ENCODE measurements around the gene MGAT4A. TPM values are rescaled to one million over a fixed set of nuclear protein-coding genes. Genes with fewer than 3 reads are reported as not detected.

MGAT4A gene
- total RNA-seq, 2 experiments from 2014 or later, result 10.1 to 15.4 TPM

GRCh38 chr2:98713332-98714015, 17.5 kb downstream of the MGAT4A start:
- TF ChIP-seq EZH2phosphoT487 (IDR thresholded peaks at IDR 0.05; ENCODE audit: borderline replicate concordance, low read depth, low read length), result no peak
- no peak for TF ChIP-seq CTCF (conservative IDR thresholded peaks at IDR 0.05; ENCODE audit: low read length)

GRCh38 chr2:98712145-98712544, 18.8 kb downstream of the MGAT4A start:
- intact Hi-C loops (cut with micrococcal nuclease; ENCODE audit: unreplicated experiment), result no loop called here
- Histone ChIP-seq H3K4me2 (ENCODE audit: low read length) (no peak overlapping the region), H3K4me3 (ENCODE audit: low read depth, low read length, poor library complexity, severe bottlenecking) (no peak overlapping the region), H3K4me1 (ENCODE audit: insufficient read depth, low read length, poor library complexity, severe bottlenecking) (peaks cover 17% of the 10 kb centered on the region), H3K79me2 (ENCODE audit: insufficient read depth, low read depth, low read length) (no peaks in the 10 kb centered on the region), H3K27ac (ENCODE audit: low read depth, low read length, poor library complexity, severe bottlenecking) (no peak overlapping the region), H2AFZ (ENCODE audit: low read length) (no peak overlapping the region), H4K20me1 (ENCODE audit: insufficient read depth, low read length) (peaks cover 4% of the 10 kb centered on the region; the same call in 1 of the 2 replicates), H3K9me3 (ENCODE audit: low read length) (no peaks in the 10 kb centered on the region), H3K36me3 (ENCODE audit: insufficient read depth, low read length) (no peaks in the 10 kb centered on the region), H3K9me2 (ENCODE audit: insufficient read depth, low read length) (no peaks in the 10 kb centered on the region)
- DNase-seq (ENCODE audit: low spot score), result no peak
- no TSS peak for BruUV-seq (replicated peaks)
- CTCF ChIA-PET (ENCODE audit: unreplicated experiment), result no interaction called here
- POLR2A ChIA-PET, result interaction anchor here (0.7 to 1.0 kb wide), 3 partner anchors 11 to 23 kb away, joined by 3 read pairs; no protein-coding TSS in a partner anchor
- TF ChIP-seq EZH2phosphoT487 (IDR thresholded peaks at IDR 0.05; ENCODE audit: borderline replicate concordance, low read depth, low read length), result no peak
- no peak for TF ChIP-seq CTCF (conservative IDR thresholded peaks at IDR 0.05; ENCODE audit: low read length)

More at GRCh38 chr2:98713332-98714015, 17.5 kb downstream of the MGAT4A start:
- no peak overlapping the region for H3K27ac ChIP-seq (ENCODE audit: low read depth, low read length, poor library complexity, severe bottlenecking)
- peak overlapping the region; percentile 37 for H3K4me2 ChIP-seq (ENCODE audit: low read length)
- H4K20me1 ChIP-seq (ENCODE audit: insufficient read depth, low read length), result no peaks in the 10 kb centered on the region
- intact Hi-C loops (cut with micrococcal nuclease; ENCODE audit: unreplicated experiment), result no loop called here
- ChIA-PET CTCF (ENCODE audit: unreplicated experiment) (no interaction called here), POLR2A (no interaction called here)
- H3K4me3 ChIP-seq (ENCODE audit: low read depth, low read length, poor library complexity, severe bottlenecking), result no peak overlapping the region
- H3K79me2 ChIP-seq (ENCODE audit: insufficient read depth, low read depth, low read length), result no peaks in the 10 kb centered on the region
- peaks cover 17% of the 10 kb centered on the region for H3K4me1 ChIP-seq (ENCODE audit: insufficient read depth, low read length, poor library complexity, severe bottlenecking)
- H2AFZ ChIP-seq (ENCODE audit: low read length), result peak overlapping the region; percentile 72; the same call in 1 of the 2 replicates
- DNase-seq (ENCODE audit: low spot score), result no peak
- no peaks in the 10 kb centered on the region for H3K9me3 ChIP-seq (ENCODE audit: low read length)
- BruUV-seq (replicated peaks), result no TSS peak
- H3K9me2 ChIP-seq (ENCODE audit: insufficient read depth, low read length), result no peaks in the 10 kb centered on the region
- H3K36me3 ChIP-seq (ENCODE audit: insufficient read depth, low read length), result no peaks in the 10 kb centered on the region

- ChIA-PET POLR2A (interaction anchor here (0.7 kb wide), 1 partner anchor 10 kb away, joined by 3 read pairs; no protein-coding TSS in a partner anchor), CTCF (ENCODE audit: unreplicated experiment) (no interaction called here)
- H3K9me2 ChIP-seq (ENCODE audit: insufficient read depth, low read length), result no peaks in the 10 kb centered on the region
- no peak overlapping the region for H2AFZ ChIP-seq (ENCODE audit: low read length)
- H3K4me3 ChIP-seq (ENCODE audit: low read depth, low read length, poor library complexity, severe bottlenecking), result no peak overlapping the region
- H3K9me3 ChIP-seq (ENCODE audit: low read length), result no peaks in the 10 kb centered on the region
- intact Hi-C loops (cut with micrococcal nuclease; ENCODE audit: unreplicated experiment), result no loop called here
- BruUV-seq (replicated peaks), result no TSS peak
- H3K4me2 ChIP-seq (ENCODE audit: low read length), result no peak overlapping the region
- H3K79me2 ChIP-seq (ENCODE audit: insufficient read depth, low read depth, low read length), result no peaks in the 10 kb centered on the region
- no peak for DNase-seq (ENCODE audit: low spot score)
- no peaks in the 10 kb centered on the region for H3K36me3 ChIP-seq (ENCODE audit: insufficient read depth, low read length)
- no peak for TF ChIP-seq CTCF (conservative IDR thresholded peaks at IDR 0.05; ENCODE audit: low read length)
- no peak for TF ChIP-seq EZH2phosphoT487 (IDR thresholded peaks at IDR 0.05; ENCODE audit: borderline replicate concordance, low read depth, low read length)
- no peak overlapping the region for H3K27ac ChIP-seq (ENCODE audit: low read depth, low read length, poor library complexity, severe bottlenecking)
- H4K20me1 ChIP-seq (ENCODE audit: insufficient read depth, low read length), result peaks cover 4% of the 10 kb centered on the region; the same call in 1 of the 2 replicates
- peaks cover 17% of the 10 kb centered on the region for H3K4me1 ChIP-seq (ENCODE audit: insufficient read depth, low read length, poor library complexity, severe bottlenecking)
These were observed 19.4 kb downstream of the MGAT4A start for GRCh38 chr2:98711506-98711905.

Data from OCI-LY7 (cell line).